ENCODE measurements around the gene MRPS24.

The MRPS24 gene

GRCh38 chr7:43869006-43869866 is at the start of gene MRPS24:
Gene MRPS24, minus strand, starts transcription at chr7:43869517. Its CDS starts 22 bp downstream, at chr7:43869495.
- TF ChIP-seq CTCF (IDR thresholded peaks at IDR 0.05; ENCODE audit: low read depth, low read length): no peak
- peak within 1 kb of the TSS; percentile 79 to 84 for H3K4me3 ChIP-seq (replicated peaks in 1 of 2; ENCODE audit: low read depth in 2 of 2, low read length in 2 of 2)
- peak; percentile 96 to 98 for DNase-seq (ENCODE audit: low read depth in 2 of 2)

- TF ChIP-seq CTCF (IDR thresholded peaks at IDR 0.05; ENCODE audit: low read depth, low read length): no peak
- no peak overlapping the region for H3K4me3 ChIP-seq (replicated peaks in 1 of 2; ENCODE audit: low read depth in 2 of 2, low read length in 2 of 2)
- DNase-seq (ENCODE audit: low read depth in 2 of 2): no peak
These were observed 46.6 kb upstream of the MRPS24 start for GRCh38 chr7:43915907-43916306.

- no peak overlapping the region for H3K4me3 ChIP-seq (replicated peaks in 1 of 2; ENCODE audit: low read depth in 2 of 2, low read length in 2 of 2)
- DNase-seq (ENCODE audit: low read depth in 2 of 2): no peak
- no peak for TF ChIP-seq CTCF (IDR thresholded peaks at IDR 0.05; ENCODE audit: low read depth, low read length)
These were observed 45.5 kb upstream of the MRPS24 start for GRCh38 chr7:43914795-43915194.

- peak within 1 kb of the TSS; percentile 64 to 72 for H3K4me3 ChIP-seq (replicated peaks in 1 of 2; ENCODE audit: low read depth in 2 of 2, low read length in 2 of 2)
- DNase-seq (ENCODE audit: low read depth in 2 of 2): peak; percentile 16 to 48
- TF ChIP-seq CTCF (IDR thresholded peaks at IDR 0.05; ENCODE audit: low read depth, low read length): no peak
These were observed 37.2 kb upstream of the MRPS24 start, which contains the start of gene URGCP for GRCh38 chr7:43906331-43907010. Gene URGCP, minus strand, starts transcription at chr7:43906596. Its CDS starts 21 bp downstream, at chr7:43906575.

GRCh38 chr7:43905956-43906330 is 36.6 kb upstream of the MRPS24 start:
- H3K4me3 ChIP-seq (replicated peaks in 1 of 2; ENCODE audit: low read depth in 2 of 2, low read length in 2 of 2): peak overlapping the region; percentile 64 to 72
- peak; percentile 37 to 46 for DNase-seq (ENCODE audit: low read depth in 2 of 2)
- no peak for TF ChIP-seq CTCF (IDR thresholded peaks at IDR 0.05; ENCODE audit: low read depth, low read length)

GRCh38 chr7:43905209-43905946 is 36.1 kb upstream of the MRPS24 start:
- H3K4me3 ChIP-seq (replicated peaks in 1 of 2; ENCODE audit: low read depth in 2 of 2, low read length in 2 of 2): peak overlapping the region; percentile 64 to 72
- DNase-seq (ENCODE audit: low read depth in 2 of 2): peak; percentile 9 to 19
- TF ChIP-seq CTCF (IDR thresholded peaks at IDR 0.05; ENCODE audit: low read depth, low read length): no peak
